Upper lobe of left lung (tissue), 4 donors: Measurements from ENCODE around the gene ARFRP1.

Experiments
- EP300 ChIP-seq, 4 donors: sonication (generic); formaldehyde crosslinking; IDR thresholded peaks; one replicate each; pipeline ENCODE4 v1.5.1; 2017; ENCODE audit warnings: antibody characterized with exemption in 4 of 4, control low read depth in 2 of 4
- POLR2A ChIP-seq, 4 donors: fragments of 450-650 bp; IDR thresholded peaks; one replicate each; pipeline ENCODE4 v1.5.1; 2016 to 2017; ENCODE audit warnings: antibody characterized with exemption in 4 of 4, mild to moderate bottlenecking in 2 of 4
- POLR2AphosphoS5 ChIP-seq, 2 donors: sonication (generic); formaldehyde crosslinking; IDR thresholded peaks; one replicate each; pipeline ENCODE4 v1.5.1; 2017; ENCODE audit warnings: antibody characterized with exemption in 2 of 2
- TF ChIP-seq, protein P1 (sequence below), 6 experiments: fragments of 450-650 bp in 4 of 6; fragments of 200-600 bp in 2 of 6; sonication (generic) in 2 of 6; IDR thresholded peaks; one replicate each; pipeline ENCODE4 v1.5.1; 2016 to 2019; ENCODE audit warnings: antibody characterized with exemption in 6 of 6

DNA sequence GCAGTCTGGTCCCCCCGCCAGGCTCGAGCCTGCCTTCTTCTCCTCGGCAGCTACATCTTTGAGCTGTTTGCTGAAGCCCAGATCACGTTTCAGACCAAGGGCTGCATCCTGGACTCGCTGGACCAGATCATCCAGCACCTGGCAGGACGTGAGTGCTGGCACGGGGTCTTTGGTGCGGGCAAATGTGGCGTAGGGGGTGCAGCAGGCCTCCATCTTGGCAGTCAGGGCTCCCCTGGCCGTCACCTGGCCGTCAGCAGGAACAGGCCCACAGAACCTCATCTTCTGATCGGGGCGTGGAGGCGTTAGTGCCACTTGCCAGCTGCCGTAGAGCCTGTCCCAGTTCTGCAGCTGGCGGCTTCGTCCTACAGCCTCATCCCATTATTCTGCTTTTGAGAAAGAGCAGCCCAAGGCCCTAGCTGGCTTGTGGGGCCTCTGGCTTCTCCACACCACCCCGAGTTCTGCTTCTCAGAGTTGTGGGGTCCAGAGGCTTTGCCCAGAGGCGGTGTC lies 27.9 kb downstream of the ARFRP1 start:
- TF ChIP-seq, protein P1, sequence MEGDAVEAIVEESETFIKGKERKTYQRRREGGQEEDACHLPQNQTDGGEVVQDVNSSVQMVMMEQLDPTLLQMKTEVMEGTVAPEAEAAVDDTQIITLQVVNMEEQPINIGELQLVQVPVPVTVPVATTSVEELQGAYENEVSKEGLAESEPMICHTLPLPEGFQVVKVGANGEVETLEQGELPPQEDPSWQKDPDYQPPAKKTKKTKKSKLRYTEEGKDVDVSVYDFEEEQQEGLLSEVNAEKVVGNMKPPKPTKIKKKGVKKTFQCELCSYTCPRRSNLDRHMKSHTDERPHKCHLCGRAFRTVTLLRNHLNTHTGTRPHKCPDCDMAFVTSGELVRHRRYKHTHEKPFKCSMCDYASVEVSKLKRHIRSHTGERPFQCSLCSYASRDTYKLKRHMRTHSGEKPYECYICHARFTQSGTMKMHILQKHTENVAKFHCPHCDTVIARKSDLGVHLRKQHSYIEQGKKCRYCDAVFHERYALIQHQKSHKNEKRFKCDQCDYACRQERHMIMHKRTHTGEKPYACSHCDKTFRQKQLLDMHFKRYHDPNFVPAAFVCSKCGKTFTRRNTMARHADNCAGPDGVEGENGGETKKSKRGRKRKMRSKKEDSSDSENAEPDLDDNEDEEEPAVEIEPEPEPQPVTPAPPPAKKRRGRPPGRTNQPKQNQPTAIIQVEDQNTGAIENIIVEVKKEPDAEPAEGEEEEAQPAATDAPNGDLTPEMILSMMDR (IDR thresholded peaks at IDR 0.05), result no peak
- TF ChIP-seq POLR2A (IDR thresholded peaks at IDR 0.05) (no peak), POLR2AphosphoS5 (IDR thresholded peaks at IDR 0.05) (no peak), EP300 (IDR thresholded peaks at IDR 0.05) (no peak)
